ENCODE measurements around the gene RAP1GDS1. TPM values are rescaled to one million over a fixed set of nuclear protein-coding genes. Genes with fewer than 3 reads are reported as not detected.
A peak's percentile ranks its signal among the peaks of the same experiment; 100 is the strongest.

Gene RAP1GDS1
- polyA plus RNA-seq, 1 donor (not counting 4 experiments of a cell fraction or from before 2014, with no cell fraction given), result 58.1 TPM

GRCh38 chr4:98260047-98260578 is 1.1 kb upstream of the RAP1GDS1 start:
- Histone ChIP-seq H3K79me2 (ENCODE audit: control insufficient read depth, insufficient read depth, low read length) (peaks cover 43% of the 10 kb centered on the region), H2AFZ (ENCODE audit: control insufficient read depth, low read length) (peak overlapping the region; percentile 71), H3K4me3 (ENCODE audit: control insufficient read depth in 2 of 3, extremely low read depth in 1 of 3, insufficient read depth in 2 of 3, low read depth in 1 of 3, low read length in 3 of 3) (peak overlapping the region; percentile 71 to 76 (median 74)), H3K27ac (ENCODE audit: control insufficient read depth, insufficient read depth, low read length) (peak overlapping the region; percentile 90), H3K9me3 (ENCODE audit: control insufficient read depth, low read depth, low read length) (no peaks in the 10 kb centered on the region), H3K36me3 (ENCODE audit: control insufficient read depth in 2 of 2, extremely low read depth in 1 of 2, insufficient read depth in 2 of 2, low read length in 2 of 2) (no peaks in the 10 kb centered on the region), H3K9ac (ENCODE audit: control insufficient read depth, extremely low read depth, insufficient read depth, low read length) (peak overlapping the region; percentile 89), H3K4me1 (ENCODE audit: control insufficient read depth, extremely low read depth, insufficient read depth, low read length) (peaks cover 17% of the 10 kb centered on the region), H3K4me2 (ENCODE audit: control insufficient read depth, extremely low read depth, insufficient read depth, low read depth, low read length) (peak overlapping the region; percentile 94), H4K20me1 (ENCODE audit: control insufficient read depth, extremely low read depth, insufficient read depth, low read length) (peaks cover 2% of the 10 kb centered on the region), H3K27me3 (ENCODE audit: control insufficient read depth, extremely low read depth, insufficient read depth, low read length) (no peaks in the 10 kb centered on the region), H3K9me1 (ENCODE audit: control insufficient read depth, extremely low read depth, insufficient read depth, low read length) (no peaks in the 10 kb centered on the region)
- dilution Hi-C loops (cut with MboI; ENCODE audit: extremely low pct_ligation_motif_present, low sequenced_read_pairs), result no loop called here
- DNase-seq (ENCODE audit: low read depth, low spot score) (no peak), FAIRE-seq (peak; percentile 65)
- TF ChIP-seq CTCF (optimal IDR thresholded peaks at IDR 0.05 in 1 of 3, IDR thresholded peaks at IDR 0.05 in 1 of 3, conservative IDR thresholded peaks at IDR 0.05 in 1 of 3; ENCODE audit: extremely low read depth in 1 of 3, insufficient read depth in 2 of 3, low read length in 3 of 3) (no peak), EZH2 (IDR thresholded peaks at IDR 0.05; ENCODE audit: low read length) (no peak)

GRCh38 chr4:98261405-98262291 is 464 bp downstream of the RAP1GDS1 start:
- H3K4me3 ChIP-seq (ENCODE audit: control insufficient read depth in 2 of 3, extremely low read depth in 1 of 3, insufficient read depth in 2 of 3, low read depth in 1 of 3, low read length in 3 of 3), result peak overlapping the region; percentile 74 to 99 (median 93)
- DNase-seq (ENCODE audit: low read depth, low spot score) (no peak), FAIRE-seq (peak; percentile 23)
- no peaks in the 10 kb centered on the region for H3K36me3 ChIP-seq (ENCODE audit: control insufficient read depth in 2 of 2, extremely low read depth in 1 of 2, insufficient read depth in 2 of 2, low read length in 2 of 2)
- no peak for TF ChIP-seq CTCF (optimal IDR thresholded peaks at IDR 0.05 in 1 of 3, IDR thresholded peaks at IDR 0.05 in 1 of 3, conservative IDR thresholded peaks at IDR 0.05 in 1 of 3; ENCODE audit: extremely low read depth in 1 of 3, insufficient read depth in 2 of 3, low read length in 3 of 3)
- TF ChIP-seq EZH2 (IDR thresholded peaks at IDR 0.05; ENCODE audit: low read length), result no peak
- peak overlapping the region; percentile 88 for H3K27ac ChIP-seq (ENCODE audit: control insufficient read depth, insufficient read depth, low read length)
- peaks cover 17% of the 10 kb centered on the region for H3K4me1 ChIP-seq (ENCODE audit: control insufficient read depth, extremely low read depth, insufficient read depth, low read length)
- peak overlapping the region; percentile 90 for H3K9ac ChIP-seq (ENCODE audit: control insufficient read depth, extremely low read depth, insufficient read depth, low read length)
- peak overlapping the region; percentile 92 for H3K4me2 ChIP-seq (ENCODE audit: control insufficient read depth, extremely low read depth, insufficient read depth, low read depth, low read length)
- H3K79me2 ChIP-seq (ENCODE audit: control insufficient read depth, insufficient read depth, low read length), result peaks cover 57% of the 10 kb centered on the region
- H3K27me3 ChIP-seq (ENCODE audit: control insufficient read depth, extremely low read depth, insufficient read depth, low read length), result no peaks in the 10 kb centered on the region
- H2AFZ ChIP-seq (ENCODE audit: control insufficient read depth, low read length), result peak overlapping the region; percentile 90
- H3K9me1 ChIP-seq (ENCODE audit: control insufficient read depth, extremely low read depth, insufficient read depth, low read length), result no peaks in the 10 kb centered on the region
- H3K9me3 ChIP-seq (ENCODE audit: control insufficient read depth, low read depth, low read length), result no peaks in the 10 kb centered on the region
- dilution Hi-C loops (cut with MboI; ENCODE audit: extremely low pct_ligation_motif_present, low sequenced_read_pairs), result no loop called here
- peaks cover 2% of the 10 kb centered on the region for H4K20me1 ChIP-seq (ENCODE audit: control insufficient read depth, extremely low read depth, insufficient read depth, low read length)
